AG04449 (cell line): ENCODE data around the gene RORC.

ENCODE experiments used
- CTCF ChIA-PET: fragments of 350-600 bp; formaldehyde crosslinking; extraction: SDS; loops from one replicate; lab custom pipeline; 2021; ENCODE audit warnings: antibody characterized with exemption; lab: Yijun Ruan, JAX
- POLR2A ChIA-PET: fragments of 400-600, 350-600 bp; formaldehyde crosslinking; extraction: SDS; loops from one replicate; lab custom pipeline; 2020; ENCODE audit warnings: antibody characterized with exemption, inconsistent platforms; lab: Yijun Ruan, JAX
- DNase-seq: peaks from one replicate; pipeline ENCODE4 v3.0.0-alpha.2; 2010; ENCODE audit warnings: low read depth, low spot score
- H3K4me3 ChIP-seq: 2 replicates; pipeline ENCODE4 v1.5.1; 2011; ENCODE audit warnings: low read depth, mild to moderate bottlenecking, control low read depth, low read length
- CTCF ChIP-seq: IDR thresholded peaks from one replicate; pipeline ENCODE4 v1.5.1; 2011; ENCODE audit warnings: mild to moderate bottlenecking, moderate library complexity, low read length, control low read depth, inconsistent platforms; ENCODE audit not compliant: insufficient read depth; ENCODE audit errors: missing control alignments

The RORC gene

DNA sequence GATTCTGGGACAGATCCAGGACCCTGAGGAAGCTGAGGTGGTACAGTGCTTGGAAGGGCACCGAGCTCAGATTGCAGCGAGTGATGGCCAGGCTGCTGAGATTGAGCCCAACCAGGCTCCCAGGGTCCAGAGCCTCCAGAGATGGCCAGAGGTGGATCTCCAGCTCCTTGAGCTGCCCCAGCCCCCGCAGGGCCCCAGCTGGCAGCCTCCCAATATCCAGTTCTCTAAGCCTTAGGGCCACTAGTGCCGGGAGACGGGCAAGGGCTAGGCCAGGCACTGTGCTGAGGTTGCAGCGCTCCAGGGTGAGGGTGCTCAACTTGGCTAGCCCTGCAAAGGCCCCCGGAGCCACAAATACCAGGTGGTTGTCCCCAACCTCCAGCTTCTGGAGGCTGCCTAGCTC lies 29.8 kb downstream of the RORC start:
- H3K4me3 ChIP-seq: no peak overlapping the region
- ChIA-PET CTCF (no interaction called here), POLR2A (no interaction called here)
- no peak for TF ChIP-seq CTCF
- no peak for DNase-seq

- ChIA-PET POLR2A (no interaction called here), CTCF (no interaction called here)
- no peak for DNase-seq
- TF ChIP-seq CTCF: no peak
- no peak overlapping the region for H3K4me3 ChIP-seq
These were observed 30.2 kb downstream of the RORC start for GRCh38 chr1:151801310-151801820.

DNA sequence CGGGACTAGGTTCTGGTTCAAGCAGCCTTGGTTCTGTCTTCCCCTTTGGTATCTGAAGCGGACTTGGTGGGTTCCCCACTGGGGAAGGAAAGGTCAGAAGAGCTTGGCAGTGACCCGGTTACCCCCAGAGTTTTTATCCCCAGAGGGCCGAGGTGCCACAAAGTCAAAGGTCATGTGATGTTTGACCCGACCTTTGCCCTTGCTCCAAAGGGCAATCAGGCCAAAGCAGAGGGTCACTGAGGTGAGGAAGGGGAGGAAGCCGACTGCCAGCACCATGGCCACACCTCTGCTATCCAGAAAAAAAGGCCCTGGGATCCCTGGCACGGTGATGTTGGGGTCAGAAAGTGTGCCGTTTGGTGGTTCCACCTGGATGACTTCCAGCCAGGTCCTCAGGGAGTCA lies 30.8 kb downstream of the RORC start:
- no peak for TF ChIP-seq CTCF
- ChIA-PET CTCF (no interaction called here), POLR2A (no interaction called here)
- no peak overlapping the region for H3K4me3 ChIP-seq
- no peak for DNase-seq

DNA sequence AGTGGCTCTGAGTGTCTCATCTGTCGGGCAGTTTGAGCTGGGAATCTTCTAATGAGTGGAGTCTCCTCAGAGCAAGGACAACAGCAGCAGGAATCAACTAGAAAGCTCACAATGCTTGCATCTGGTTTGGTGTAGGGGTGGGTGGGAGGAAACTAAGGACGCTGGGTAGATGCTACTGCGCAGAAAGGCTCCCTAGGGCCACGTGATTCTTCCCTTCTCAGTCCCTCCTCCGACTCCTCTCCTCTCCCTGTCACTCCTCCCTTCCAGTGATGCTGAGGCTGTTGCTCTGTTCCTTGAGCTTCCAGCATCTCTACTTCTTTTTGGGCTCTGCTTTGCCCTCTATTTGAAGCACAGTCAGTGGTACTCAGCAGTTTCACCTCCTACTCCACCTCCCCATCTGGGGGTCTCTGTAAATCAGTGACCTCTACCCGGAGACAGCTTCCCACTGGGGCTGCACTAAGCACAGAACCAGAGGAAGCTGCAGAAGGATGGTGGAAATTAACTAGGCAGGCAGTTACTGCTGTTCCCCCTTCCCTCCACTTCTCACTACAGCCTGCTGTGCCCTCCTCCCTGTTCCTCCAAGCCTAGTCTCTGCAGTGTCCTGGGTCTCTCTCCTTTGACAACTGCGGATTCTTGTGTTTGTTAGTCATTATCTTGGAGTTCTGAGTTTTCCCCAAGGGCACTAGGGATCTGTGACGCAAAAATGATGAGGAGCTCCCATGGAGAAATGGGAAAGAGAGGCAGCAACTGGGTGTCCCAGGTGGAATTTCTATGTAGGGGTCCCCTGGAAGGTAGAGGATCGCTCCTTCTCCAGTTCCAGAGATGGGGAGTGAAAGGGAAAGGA lies 32.2 kb downstream of the RORC start:
- TF ChIP-seq CTCF: no peak
- no peak for DNase-seq
- ChIA-PET POLR2A (no interaction called here), CTCF (interaction anchor here (2.2 kb wide), 1 partner anchor 10 kb away, joined by 9 read pairs; the partner anchor contains the start of gene TDRKH)
- no peak overlapping the region for H3K4me3 ChIP-seq

DNA sequence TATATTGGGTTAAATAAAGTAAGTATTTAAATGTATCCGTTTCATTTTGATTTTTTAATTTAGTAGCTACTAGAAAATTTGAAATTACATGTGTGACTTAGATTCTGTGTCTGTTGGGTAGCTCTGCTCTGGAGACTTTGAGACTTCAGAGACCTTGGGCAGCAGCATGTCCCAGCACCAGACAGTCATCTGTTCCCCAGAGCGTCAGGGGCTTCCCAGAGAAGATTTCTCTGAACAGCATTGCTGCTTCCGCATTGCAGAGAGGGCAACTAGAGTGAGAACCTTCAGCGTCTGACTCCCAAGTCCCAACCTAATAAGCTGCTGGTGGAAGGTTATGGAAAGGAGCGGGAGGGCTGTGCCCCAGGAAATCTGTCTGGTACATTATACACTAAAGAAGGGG lies 33.0 kb downstream of the RORC start:
- POLR2A ChIA-PET: no interaction called here
- no peak for DNase-seq
- TF ChIP-seq CTCF: no peak
- no peak overlapping the region for H3K4me3 ChIP-seq
- CTCF ChIA-PET: interaction anchor here (2.2 kb wide), 1 partner anchor 9 kb away, joined by 9 read pairs; the partner anchor contains the start of gene TDRKH

- peak overlapping the region; percentile 56 for H3K4me3 ChIP-seq
- POLR2A ChIA-PET: no interaction called here
- TF ChIP-seq CTCF: no peak
- CTCF ChIA-PET: interaction anchor here (2.4 kb wide), 1 partner anchor 11 kb away, joined by 6 read pairs; no protein-coding TSS in a partner anchor
- no peak for DNase-seq
These were observed 40.5 kb downstream of the RORC start for GRCh38 chr1:151790940-151791651.
